GM12875 (cell line): ENCODE data around the gene CNTN4.

Source experiments
- H3K4me3 ChIP-seq: one replicate; pipeline ENCODE4 v1.5.1; 2011; ENCODE audit warnings: low read depth, low read length, control low read depth
- TF ChIP-seq, protein P1 (sequence below): IDR thresholded peaks from 2 replicates; pipeline ENCODE4 v1.5.1; 2011; ENCODE audit warnings: low read depth, mild to moderate bottlenecking, control low read depth, inconsistent platforms, low read length, moderate library complexity, borderline replicate concordance; ENCODE audit not compliant: insufficient read depth

The CNTN4 gene

GRCh38 chr3:2958551-2958950, 859.9 kb downstream of the CNTN4 start:
- no peak overlapping the region for H3K4me3 ChIP-seq
- TF ChIP-seq, protein P1, sequence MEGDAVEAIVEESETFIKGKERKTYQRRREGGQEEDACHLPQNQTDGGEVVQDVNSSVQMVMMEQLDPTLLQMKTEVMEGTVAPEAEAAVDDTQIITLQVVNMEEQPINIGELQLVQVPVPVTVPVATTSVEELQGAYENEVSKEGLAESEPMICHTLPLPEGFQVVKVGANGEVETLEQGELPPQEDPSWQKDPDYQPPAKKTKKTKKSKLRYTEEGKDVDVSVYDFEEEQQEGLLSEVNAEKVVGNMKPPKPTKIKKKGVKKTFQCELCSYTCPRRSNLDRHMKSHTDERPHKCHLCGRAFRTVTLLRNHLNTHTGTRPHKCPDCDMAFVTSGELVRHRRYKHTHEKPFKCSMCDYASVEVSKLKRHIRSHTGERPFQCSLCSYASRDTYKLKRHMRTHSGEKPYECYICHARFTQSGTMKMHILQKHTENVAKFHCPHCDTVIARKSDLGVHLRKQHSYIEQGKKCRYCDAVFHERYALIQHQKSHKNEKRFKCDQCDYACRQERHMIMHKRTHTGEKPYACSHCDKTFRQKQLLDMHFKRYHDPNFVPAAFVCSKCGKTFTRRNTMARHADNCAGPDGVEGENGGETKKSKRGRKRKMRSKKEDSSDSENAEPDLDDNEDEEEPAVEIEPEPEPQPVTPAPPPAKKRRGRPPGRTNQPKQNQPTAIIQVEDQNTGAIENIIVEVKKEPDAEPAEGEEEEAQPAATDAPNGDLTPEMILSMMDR, result no peak

- no peak overlapping the region for H3K4me3 ChIP-seq
- TF ChIP-seq, protein P1, result no peak
Measured at GRCh38 chr3:2961576-2961975, 862.9 kb downstream of the CNTN4 start.

GRCh38 chr3:2967871-2968270, 869.2 kb downstream of the CNTN4 start:
- TF ChIP-seq, protein P1, result no peak
- H3K4me3 ChIP-seq, result no peak overlapping the region

DNA sequence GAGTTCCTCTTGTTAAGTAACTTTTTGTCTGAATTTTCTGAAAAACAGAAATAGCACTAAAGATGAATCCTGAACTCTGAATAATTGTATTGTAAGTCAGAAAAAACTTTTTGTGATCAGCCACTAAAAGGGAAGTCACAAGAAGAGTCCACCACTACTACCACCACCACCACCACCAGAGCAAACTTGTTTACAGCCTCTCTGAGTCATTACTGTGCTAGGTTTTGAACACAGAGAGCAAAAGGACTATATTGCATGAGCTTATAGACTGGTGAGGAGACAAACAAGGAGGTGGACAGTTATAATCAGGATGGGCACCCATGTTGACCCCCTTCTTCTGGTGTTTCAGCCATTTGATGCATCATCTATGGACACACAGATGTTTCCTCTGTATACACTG, 869.8 kb downstream of the CNTN4 start:
- no peak overlapping the region for H3K4me3 ChIP-seq
- TF ChIP-seq, protein P1, result no peak

GRCh38 chr3:2976212-2976611, 877.5 kb downstream of the CNTN4 start:
- TF ChIP-seq, protein P1, result no peak
- no peak overlapping the region for H3K4me3 ChIP-seq

GRCh38 chr3:2976796-2977195, 878.1 kb downstream of the CNTN4 start:
- H3K4me3 ChIP-seq, result no peak overlapping the region
- TF ChIP-seq, protein P1, result no peak

DNA sequence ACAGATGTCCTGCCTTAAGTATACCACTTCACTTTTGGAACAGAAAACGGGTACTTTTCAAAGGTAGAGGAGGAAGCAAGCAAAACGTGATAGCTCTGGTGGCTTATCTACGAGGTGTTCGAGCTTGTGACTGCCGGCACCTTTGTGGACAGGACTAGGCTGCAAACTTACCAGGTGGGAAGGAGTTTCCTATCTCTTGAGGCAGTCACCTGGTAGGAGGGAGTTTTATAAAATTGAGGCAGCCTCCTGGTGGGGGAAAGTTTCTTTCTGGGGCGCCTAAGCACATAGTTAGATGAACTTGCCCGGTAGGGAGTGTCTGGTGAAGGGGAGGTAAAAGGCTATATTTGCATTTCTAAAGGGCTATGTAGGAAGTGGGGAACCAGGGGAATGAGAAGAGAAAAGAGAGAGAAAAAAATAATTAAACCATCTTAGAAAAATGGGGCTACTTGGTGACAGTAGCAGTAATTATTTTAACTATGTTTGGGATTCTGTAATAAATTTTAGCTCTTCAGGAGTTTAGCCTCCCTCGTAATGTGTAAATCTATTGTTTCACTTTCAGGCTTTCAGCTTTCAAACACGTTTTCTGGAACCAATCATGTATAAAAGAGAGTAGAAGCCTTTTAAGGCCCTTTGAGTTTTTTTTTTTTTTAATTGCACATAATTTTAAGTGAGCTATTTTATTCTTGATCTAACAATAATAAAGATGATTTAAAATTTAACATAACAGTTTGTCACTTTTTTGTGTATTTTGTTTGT, 880.5 kb downstream of the CNTN4 start:
- TF ChIP-seq, protein P1, result no peak
- H3K4me3 ChIP-seq, result no peak overlapping the region
